Bronchial epithelial cell (primary cell): Measurements from ENCODE around the gene NDST3. TPM values are rescaled to one million over a fixed set of nuclear protein-coding genes. Genes with fewer than 3 reads are reported as not detected.

Experiments used
- DNase-seq: peaks from one replicate; pipeline ENCODE4 v3.0.0-alpha.2; 2010; ENCODE audit warnings: low read depth
- FAIRE-seq: peaks from 2 replicates; lab custom pipeline; 2011; peaks lifted over from hg19 to GRCh38; lab: Jason Lieb, UNC
- H3K27me3 ChIP-seq: 2 replicates; pipeline ENCODE4 v1.5.1; 2011; ENCODE audit warnings: low read length; ENCODE audit not compliant: control insufficient read depth, insufficient read depth
- H3K36me3 ChIP-seq: 2 replicates; pipeline ENCODE4 v1.5.1; 2011; ENCODE audit warnings: low read length; ENCODE audit not compliant: control insufficient read depth, insufficient read depth
- H3K4me3 ChIP-seq: 2 replicates; pipeline ENCODE4 v1.5.1; 2011; ENCODE audit warnings: mild to moderate bottlenecking, low read depth, low read length, control low read depth
- CTCF ChIP-seq: IDR thresholded peaks from 2 replicates; pipeline ENCODE4 v1.5.1; 2011; ENCODE audit warnings: mild to moderate bottlenecking, moderate library complexity, low read length, control low read depth, inconsistent platforms; ENCODE audit not compliant: insufficient read depth, severe bottlenecking
- total RNA-seq: library from RNA; depleted of rRNA; stranded (reverse); fragments of >200 nt; gene quantifications from 2 replicates; pipeline ENCODE4 v1.2.1, GENCODE V29; 2014

Gene NDST3
- total RNA-seq, 1 donor from 2014 or later = not detected

DNA sequence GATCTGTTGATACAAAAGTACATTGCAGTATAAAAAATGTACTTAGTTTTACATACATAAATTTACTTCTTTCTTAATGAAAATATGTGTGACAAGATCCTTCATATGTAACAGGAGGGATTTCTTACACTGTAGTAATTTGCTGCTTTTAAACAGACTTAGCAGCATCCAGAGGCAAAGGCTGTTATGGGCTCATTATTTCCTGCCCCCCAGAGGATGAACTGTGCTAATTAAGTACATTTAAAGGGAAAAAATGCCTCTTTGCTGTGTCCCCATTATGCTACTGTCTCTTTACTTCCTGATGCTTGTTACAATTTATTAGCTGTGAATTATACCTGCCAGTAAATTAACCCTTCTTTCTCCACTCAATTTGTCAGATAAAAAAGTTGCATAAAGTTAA is 47.1 kb downstream of the NDST3 start:
- DNase-seq (no peak), FAIRE-seq (no peak)
- Histone ChIP-seq H3K27me3 (no peaks in the 10 kb centered on the region), H3K4me3 (no peak overlapping the region), H3K36me3 (no peaks in the 10 kb centered on the region)
- TF ChIP-seq CTCF = no peak

DNA sequence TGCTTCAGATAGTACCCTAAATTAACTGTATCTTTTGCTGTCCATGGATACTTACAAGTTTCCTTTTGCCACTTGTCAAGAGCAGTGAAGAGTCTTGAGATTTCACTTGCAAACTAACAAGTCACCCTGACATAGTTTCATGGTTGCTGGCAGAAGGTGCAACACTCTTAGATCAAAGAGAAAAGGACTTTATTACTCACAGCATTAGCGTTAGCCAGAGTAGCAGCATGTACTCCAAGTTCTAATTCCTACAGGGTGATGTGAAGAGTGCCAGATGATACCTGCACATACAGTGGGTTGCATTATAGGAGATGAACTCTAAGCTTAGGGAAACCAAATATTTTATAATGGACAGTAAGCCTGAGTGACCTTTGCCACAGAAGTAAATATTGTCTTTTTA is 47.9 kb downstream of the NDST3 start:
- no peak for TF ChIP-seq CTCF
- H3K4me3 ChIP-seq = no peak overlapping the region
- no peaks in the 10 kb centered on the region for H3K27me3 ChIP-seq
- H3K36me3 ChIP-seq = no peaks in the 10 kb centered on the region
- DNase-seq (no peak), FAIRE-seq (no peak)

GRCh38 chr4:118085700-118086099 is 51.4 kb downstream of the NDST3 start:
- no peak for FAIRE-seq
- no peak for DNase-seq
- TF ChIP-seq CTCF = no peak
- Histone ChIP-seq H3K36me3 (no peaks in the 10 kb centered on the region), H3K4me3 (no peak overlapping the region), H3K27me3 (no peaks in the 10 kb centered on the region)

GRCh38 chr4:118086344-118086743 is 52.1 kb downstream of the NDST3 start:
- no peak for FAIRE-seq
- no peaks in the 10 kb centered on the region for H3K36me3 ChIP-seq
- H3K4me3 ChIP-seq = no peak overlapping the region
- no peaks in the 10 kb centered on the region for H3K27me3 ChIP-seq
- DNase-seq = peak; percentile 67
- TF ChIP-seq CTCF = no peak

- no peak for DNase-seq
- Histone ChIP-seq H3K36me3 (no peaks in the 10 kb centered on the region), H3K4me3 (no peak overlapping the region), H3K27me3 (no peaks in the 10 kb centered on the region)
- FAIRE-seq = no peak
- no peak for TF ChIP-seq CTCF
Measured at GRCh38 chr4:118087366-118087765, 53.1 kb downstream of the NDST3 start.

DNA sequence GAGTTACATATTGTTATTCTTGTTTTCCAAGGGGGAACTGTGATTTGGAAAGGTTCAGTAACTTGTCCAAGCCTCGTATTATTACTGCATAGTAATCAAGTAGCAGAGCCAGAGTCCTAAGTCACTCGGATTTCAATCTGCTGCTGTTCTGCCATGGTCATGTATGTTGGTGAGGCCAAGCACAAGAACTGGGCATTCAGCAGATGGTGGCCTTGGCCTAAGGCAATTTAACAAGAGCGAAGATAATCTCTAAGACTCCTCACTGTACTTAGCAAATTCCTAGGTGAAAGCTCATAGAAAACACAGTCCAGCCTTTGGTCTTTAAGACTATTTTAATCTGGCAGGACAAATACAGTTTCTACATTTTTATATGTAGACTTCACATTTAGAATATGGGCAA is 64.8 kb downstream of the NDST3 start:
- DNase-seq (no peak), FAIRE-seq (no peak)
- no peak for TF ChIP-seq CTCF
- Histone ChIP-seq H3K4me3 (no peak overlapping the region), H3K27me3 (no peaks in the 10 kb centered on the region), H3K36me3 (no peaks in the 10 kb centered on the region)
